Measurements from ENCODE around the gene ZNF705A. TPM values are rescaled to one million over a fixed set of nuclear protein-coding genes. Genes with fewer than 3 reads are reported as not detected.
"Not testable (repeated sequence)": the region's sequence is repeated elsewhere in the genome, so short reads cannot be mapped to it uniquely, and the experiment has no call there.

The ZNF705A gene
- total RNA-seq, 2 experiments from 2014 or later = not detected

GRCh38 chr12:8157484-8158198 lies 826 bp downstream of the ZNF705A start:
- H3K4me1 Mint-ChIP-seq = peaks cover 31% of the 10 kb centered on the region
- H3K36me3 Mint-ChIP-seq = no peaks in the 10 kb centered on the region
- no peaks in the 10 kb centered on the region for H3K9me3 Mint-ChIP-seq
- peaks cover 4% of the 10 kb centered on the region for H3K27me3 Mint-ChIP-seq
- DNase-seq = no peak
- H3K27ac Mint-ChIP-seq = no peak overlapping the region
- no peak overlapping the region for H3K4me3 Mint-ChIP-seq

- not testable (repeated sequence) for H3K27me3 Mint-ChIP-seq, DNase-seq, H3K9me3 Mint-ChIP-seq, H3K27ac Mint-ChIP-seq, H3K36me3 Mint-ChIP-seq, H3K4me3 Mint-ChIP-seq, H3K4me1 Mint-ChIP-seq
These were observed 16.1 kb downstream of the ZNF705A start for GRCh38 chr12:8172911-8173310.

GRCh38 chr12:8179989-8180585 lies 23.3 kb downstream of the ZNF705A start:
- DNase-seq = peak; percentile 83

GRCh38 chr12:8181271-8181670 lies 24.5 kb downstream of the ZNF705A start:
- H3K4me1 Mint-ChIP-seq = peaks cover 12% of the 10 kb centered on the region
- not testable (repeated sequence) for H3K27me3 Mint-ChIP-seq, H3K9me3 Mint-ChIP-seq, H3K36me3 Mint-ChIP-seq, H3K27ac Mint-ChIP-seq, DNase-seq
- H3K4me3 Mint-ChIP-seq = peak overlapping the region; percentile 77

More at GRCh38 chr12:8179989-8180585, 23.3 kb downstream of the ZNF705A start:
- not testable (repeated sequence) for H3K9me3 Mint-ChIP-seq, H3K36me3 Mint-ChIP-seq, H3K27me3 Mint-ChIP-seq
- peak overlapping the region; percentile 80 for H3K4me3 Mint-ChIP-seq
- H3K4me1 Mint-ChIP-seq = peaks cover 12% of the 10 kb centered on the region
- peak overlapping the region; percentile 86 for H3K27ac Mint-ChIP-seq

GRCh38 chr12:8182923-8183322 lies 26.1 kb downstream of the ZNF705A start:
- H3K4me3 Mint-ChIP-seq, H3K36me3 Mint-ChIP-seq: not testable (repeated sequence)

GRCh38 chr12:8183346-8183745 lies 26.5 kb downstream of the ZNF705A start:
- not testable (repeated sequence) for H3K4me3 Mint-ChIP-seq, H3K27me3 Mint-ChIP-seq, H3K9me3 Mint-ChIP-seq, H3K27ac Mint-ChIP-seq, H3K36me3 Mint-ChIP-seq, DNase-seq
- H3K4me1 Mint-ChIP-seq = peaks cover 12% of the 10 kb centered on the region

More at GRCh38 chr12:8182923-8183322, 26.1 kb downstream of the ZNF705A start:
- not testable (repeated sequence) for H3K27me3 Mint-ChIP-seq, DNase-seq, H3K9me3 Mint-ChIP-seq, H3K27ac Mint-ChIP-seq
- peaks cover 12% of the 10 kb centered on the region for H3K4me1 Mint-ChIP-seq

- not testable (repeated sequence) for H3K27me3 Mint-ChIP-seq, H3K36me3 Mint-ChIP-seq, DNase-seq, H3K9me3 Mint-ChIP-seq, H3K27ac Mint-ChIP-seq, H3K4me3 Mint-ChIP-seq
- H3K4me1 Mint-ChIP-seq = peaks cover 12% of the 10 kb centered on the region
These were observed 27.4 kb downstream of the ZNF705A start for GRCh38 chr12:8184206-8184605.

GRCh38 chr12:8188088-8188487 lies 31.3 kb downstream of the ZNF705A start:
- H3K27me3 Mint-ChIP-seq, H3K36me3 Mint-ChIP-seq, DNase-seq, H3K4me3 Mint-ChIP-seq, H3K27ac Mint-ChIP-seq, H3K4me1 Mint-ChIP-seq, H3K9me3 Mint-ChIP-seq: not testable (repeated sequence)

- H3K27me3 Mint-ChIP-seq, H3K36me3 Mint-ChIP-seq, H3K4me1 Mint-ChIP-seq, H3K9me3 Mint-ChIP-seq, H3K27ac Mint-ChIP-seq, DNase-seq, H3K4me3 Mint-ChIP-seq: not testable (repeated sequence)
These were observed 41.0 kb downstream of the ZNF705A start for GRCh38 chr12:8197685-8198308.

- not testable (repeated sequence) for H3K36me3 Mint-ChIP-seq, H3K27me3 Mint-ChIP-seq, H3K4me3 Mint-ChIP-seq, DNase-seq, H3K27ac Mint-ChIP-seq, H3K4me1 Mint-ChIP-seq, H3K9me3 Mint-ChIP-seq
These were observed 62.0 kb downstream of the ZNF705A start for GRCh38 chr12:8218711-8219382.

GRCh38 chr12:8221375-8221774 lies 64.6 kb downstream of the ZNF705A start:
- not testable (repeated sequence) for H3K4me3 Mint-ChIP-seq, DNase-seq, H3K27me3 Mint-ChIP-seq, H3K4me1 Mint-ChIP-seq, H3K36me3 Mint-ChIP-seq, H3K27ac Mint-ChIP-seq, H3K9me3 Mint-ChIP-seq

GRCh38 chr12:8221844-8222243 lies 65.0 kb downstream of the ZNF705A start:
- not testable (repeated sequence) for H3K9me3 Mint-ChIP-seq, H3K27me3 Mint-ChIP-seq, H3K4me1 Mint-ChIP-seq, H3K36me3 Mint-ChIP-seq, H3K4me3 Mint-ChIP-seq, DNase-seq, H3K27ac Mint-ChIP-seq

- peaks cover 10% of the 10 kb centered on the region for H3K27me3 Mint-ChIP-seq
- not testable (repeated sequence) for H3K36me3 Mint-ChIP-seq, H3K9me3 Mint-ChIP-seq, H3K4me3 Mint-ChIP-seq, H3K4me1 Mint-ChIP-seq, DNase-seq, H3K27ac Mint-ChIP-seq
These were observed 65.5 kb downstream of the ZNF705A start for GRCh38 chr12:8222303-8222702.

- not testable (repeated sequence) for DNase-seq, H3K36me3 Mint-ChIP-seq, H3K9me3 Mint-ChIP-seq, H3K27ac Mint-ChIP-seq, H3K4me1 Mint-ChIP-seq, H3K4me3 Mint-ChIP-seq
- peaks cover 11% of the 10 kb centered on the region for H3K27me3 Mint-ChIP-seq
These were observed 66.8 kb downstream of the ZNF705A start for GRCh38 chr12:8223646-8224045.

GRCh38 chr12:8224782-8225181 lies 68.0 kb downstream of the ZNF705A start:
- H3K9me3 Mint-ChIP-seq, DNase-seq, H3K27ac Mint-ChIP-seq, H3K4me1 Mint-ChIP-seq, H3K36me3 Mint-ChIP-seq, H3K4me3 Mint-ChIP-seq: not testable (repeated sequence)
- H3K27me3 Mint-ChIP-seq = peaks cover 12% of the 10 kb centered on the region

Measured in activated naive CD8-positive, alpha-beta T cell treated with anti-CD3 and anti-CD28 coated beads for 36 hours (primary cell).